Erythroblast (primary cell): ENCODE measurements around the gene RASSF3.

Source experiments
- GATA1 ChIP-seq: IDR thresholded peaks from 2 replicates; pipeline ENCODE4 v1.6.1; 2011; ENCODE audit warnings: low read depth, mild to moderate bottlenecking, control low read depth, low read length, moderate library complexity
- POLR2A ChIP-seq: IDR thresholded peaks from 2 replicates; pipeline ENCODE4 v1.6.1; 2011; ENCODE audit warnings: mild to moderate bottlenecking, low read length

GRCh38 chr12:64742416-64742815, 132.1 kb downstream of the RASSF3 start:
- no peak for TF ChIP-seq POLR2A
- TF ChIP-seq GATA1 = no peak
